ENCODE results near the gene OR2D2. TPM values are rescaled to one million over a fixed set of nuclear protein-coding genes. Genes with fewer than 3 reads are reported as not detected.

Gene OR2D2
- 0.78 and 1.2 TPM in 2 replicates for total RNA-seq

GRCh38 chr11:6892400-6892799, at the start of gene OR2D2:
TSS of gene OR2D2 (minus strand) at chr11:6892500. CDS start at chr11:6892500, 0 bp downstream.

GRCh38 chr11:6926208-6927029, 34.1 kb upstream of the OR2D2 start, which contains the start of gene ZNF215:
TSS of gene ZNF215 (plus strand) at chr11:6926426. CDS start at chr11:6932273, 5,847 bp downstream.

GRCh38 chr11:6920702-6921101, 28.4 kb upstream of the OR2D2 start, which contains the start of gene OR2D3:
TSS of gene OR2D3 (plus strand) at chr11:6921002. CDS start at chr11:6921002, 0 bp downstream.

GRCh38 chr11:6876325-6876724, 16.0 kb downstream of the OR2D2 start, which contains the start of gene OR10A4:
TSS of gene OR10A4 (plus strand) at chr11:6876625. CDS start at chr11:6876648, 23 bp downstream.

GRCh38 chr11:6862961-6863360, 29.3 kb downstream of the OR2D2 start, which contains the start of gene OR10A2:
TSS of gene OR10A2 (plus strand) at chr11:6863057. CDS start at chr11:6869755, 6,698 bp downstream.

GRCh38 chr11:6845383-6845782, 46.9 kb downstream of the OR2D2 start, which contains the start of gene OR10A5:
TSS of gene OR10A5 (plus strand) at chr11:6845683. CDS start at chr11:6845683, 0 bp downstream.

Other genes starting within 250 kb of the OR2D2 start
- 13.7 and 17.4 TPM in 2 replicates for gene DCHS1, start 236.7 kb downstream of the OR2D2 start, total RNA-seq
- 27.3 and 32.3 TPM in 2 replicates for gene MRPL17, start 209.2 kb downstream of the OR2D2 start, total RNA-seq
- 0.39 and 0.43 TPM in 2 replicates for gene OR2AG2, start 120.5 kb downstream of the OR2D2 start, total RNA-seq
- gene OR2AG1, start 109.5 kb downstream of the OR2D2 start, total RNA-seq, result under 0.01 TPM in 1 of 2 replicates, not detected in the other
- gene OR6A2, start 92.8 kb downstream of the OR2D2 start, total RNA-seq, result 0.52 and 0.76 TPM in 2 replicates
- not detected in 2 replicates for gene OR10A5, start 46.8 kb downstream of the OR2D2 start, total RNA-seq
- not detected in 2 replicates for gene OR10A2, start 29.4 kb downstream of the OR2D2 start, total RNA-seq
- gene OR10A4, start 15.9 kb downstream of the OR2D2 start, total RNA-seq, result not detected in 2 replicates
- not detected in 2 replicates for gene OR2D3, start 28.5 kb upstream of the OR2D2 start, total RNA-seq
- gene ZNF215, start 33.9 kb upstream of the OR2D2 start, total RNA-seq, result 3.4 and 3.9 TPM in 2 replicates
- 6.8 and 9.1 TPM in 2 replicates for gene ZNF214, start 127.8 kb upstream of the OR2D2 start, total RNA-seq
- 0.13 and 0.22 TPM in 2 replicates for gene NLRP14, start 128.0 kb upstream of the OR2D2 start, total RNA-seq
- not detected in 2 replicates for gene RBMXL2, start 196.5 kb upstream of the OR2D2 start, total RNA-seq